Thyroid gland (tissue), 4 donors: Measurements from ENCODE around the gene SIX3. TPM values are rescaled to one million over a fixed set of nuclear protein-coding genes. Genes with fewer than 3 reads are reported as not detected.

Experiments
- DNase-seq, 2 donors: peaks; one replicate each; pipeline ENCODE4 v3.0.0-alpha.2; 2019
- H3K27ac ChIP-seq, 3 donors: fragments of 200-600 bp; sonication (generic); 1 replicate in 2 of 3; 2 replicates in 1 of 3; pipeline ENCODE4 v1.5.1; 2016 to 2019; ENCODE audit warnings: mild to moderate bottlenecking in 1 of 3, moderate library complexity in 1 of 3
- H3K27me3 ChIP-seq: fragments of 200-600 bp; sonication (generic); one replicate; pipeline ENCODE4 v1.5.1; 2019
- H3K36me3 ChIP-seq, 2 donors: fragments of 200-600 bp; sonication (generic); one replicate each; pipeline ENCODE4 v1.5.1; 2016 to 2019
- H3K4me1 ChIP-seq, 2 donors: fragments of 200-600 bp; sonication (generic); one replicate each; pipeline ENCODE4 v1.5.1; 2017 to 2019
- H3K4me3 ChIP-seq, 3 donors: fragments of 200-600 bp; sonication (generic); replicated peaks in 1 of 3; 1 replicate in 2 of 3; 2 replicates in 1 of 3; pipeline ENCODE4 v1.5.1; 2016; ENCODE audit warnings: mild to moderate bottlenecking in 1 of 3
- H3K9me3 ChIP-seq: fragments of 200-600 bp; sonication (generic); one replicate; pipeline ENCODE4 v1.5.1; 2017
- POLR2A ChIP-seq, 2 donors: fragments of 450-650 bp; IDR thresholded peaks; one replicate each; pipeline ENCODE4 v1.6.1; 2017; ENCODE audit warnings: antibody characterized with exemption in 2 of 2, mild to moderate bottlenecking in 2 of 2, moderate library complexity in 1 of 2
- WGBS, 2 donors: methylation state at CpG; one replicate each; pipeline ENCODE4 v1.1.5; 2017; 5-methylcytosine and 5-hydroxymethylcytosine counted together
- intact Hi-C: fragments of 100-400 bp; cut with DNase I; formaldehyde crosslinking; loops from one replicate; pipeline ENCODE4 v1.15.1; 2023
- total RNA-seq, 4 donors: library from RNA; depleted of rRNA; stranded (reverse); fragments of >200 nt; gene quantifications; one replicate each; pipeline ENCODE4 v1.2.3, GENCODE V29; 2016
- TF ChIP-seq, protein P1 (sequence below), 6 experiments: fragments of 200-600 bp in 3 of 6; fragments of 450-650 bp in 3 of 6; sonication (generic) in 3 of 6; IDR thresholded peaks; one replicate each; pipeline ENCODE4 v1.5.1; 2016 to 2019; ENCODE audit warnings: antibody characterized with exemption in 6 of 6, mild to moderate bottlenecking in 2 of 6, inconsistent platforms in 1 of 6, moderate library complexity in 1 of 6

SIX3 gene
- total RNA-seq, 4 donors from 2014 or later, result not detected

DNA sequence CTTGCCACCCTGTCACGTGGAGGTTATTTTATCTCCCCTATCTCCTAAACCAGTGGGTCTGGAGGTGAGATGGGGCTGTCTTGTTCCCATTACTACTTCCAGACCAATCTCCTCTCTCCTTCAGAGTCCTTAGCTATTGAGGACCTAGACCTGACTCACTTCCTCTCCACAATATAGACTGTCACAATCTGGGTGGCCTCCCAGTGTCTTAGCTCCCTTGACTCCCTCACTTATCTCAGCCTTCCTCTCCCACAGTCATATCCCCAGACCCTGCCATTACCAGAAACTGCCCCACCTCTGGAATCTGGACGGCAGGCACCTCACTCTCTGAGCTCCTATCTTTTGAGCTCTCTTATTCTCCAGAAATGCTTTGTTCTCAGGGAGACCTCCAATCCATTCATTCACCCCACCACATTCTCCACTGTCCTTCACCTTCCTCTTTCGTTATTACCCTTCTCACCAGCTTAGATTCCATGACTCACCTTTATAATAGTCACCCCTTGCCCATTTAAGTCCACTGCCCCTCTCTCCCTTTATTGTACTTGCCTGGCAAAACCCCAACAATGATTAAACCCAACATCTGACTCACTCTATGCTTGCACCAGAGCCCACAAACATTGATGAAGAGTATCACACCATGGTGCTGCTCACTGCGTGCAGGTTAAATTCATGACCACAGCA is 23.3 kb upstream of the SIX3 start:
- intact Hi-C loops, result no loop called here
- Histone ChIP-seq H3K27me3 (peaks cover 8% of the 10 kb centered on the region), H3K4me1 (no peaks in the 10 kb centered on the region), H3K27ac (no peak overlapping the region), H3K36me3 (no peaks in the 10 kb centered on the region), H3K4me3 (no peak overlapping the region), H3K9me3 (no peaks in the 10 kb centered on the region)
- TF ChIP-seq, protein P1, sequence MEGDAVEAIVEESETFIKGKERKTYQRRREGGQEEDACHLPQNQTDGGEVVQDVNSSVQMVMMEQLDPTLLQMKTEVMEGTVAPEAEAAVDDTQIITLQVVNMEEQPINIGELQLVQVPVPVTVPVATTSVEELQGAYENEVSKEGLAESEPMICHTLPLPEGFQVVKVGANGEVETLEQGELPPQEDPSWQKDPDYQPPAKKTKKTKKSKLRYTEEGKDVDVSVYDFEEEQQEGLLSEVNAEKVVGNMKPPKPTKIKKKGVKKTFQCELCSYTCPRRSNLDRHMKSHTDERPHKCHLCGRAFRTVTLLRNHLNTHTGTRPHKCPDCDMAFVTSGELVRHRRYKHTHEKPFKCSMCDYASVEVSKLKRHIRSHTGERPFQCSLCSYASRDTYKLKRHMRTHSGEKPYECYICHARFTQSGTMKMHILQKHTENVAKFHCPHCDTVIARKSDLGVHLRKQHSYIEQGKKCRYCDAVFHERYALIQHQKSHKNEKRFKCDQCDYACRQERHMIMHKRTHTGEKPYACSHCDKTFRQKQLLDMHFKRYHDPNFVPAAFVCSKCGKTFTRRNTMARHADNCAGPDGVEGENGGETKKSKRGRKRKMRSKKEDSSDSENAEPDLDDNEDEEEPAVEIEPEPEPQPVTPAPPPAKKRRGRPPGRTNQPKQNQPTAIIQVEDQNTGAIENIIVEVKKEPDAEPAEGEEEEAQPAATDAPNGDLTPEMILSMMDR (IDR thresholded peaks at IDR 0.05), result no peak
- no peak for TF ChIP-seq POLR2A (IDR thresholded peaks at IDR 0.05)
- WGBS, 2 donors, result 68 to 75% methylated on average over 4 of the region's 4 CpGs
- no peak for DNase-seq

GRCh38 chr2:44920751-44921150 is 20.8 kb upstream of the SIX3 start:
- intact Hi-C loops, result no loop called here
- Histone ChIP-seq H3K36me3 (no peaks in the 10 kb centered on the region), H3K4me1 (no peaks in the 10 kb centered on the region), H3K9me3 (no peaks in the 10 kb centered on the region), H3K4me3 (no peak overlapping the region), H3K27me3 (peaks cover 9% of the 10 kb centered on the region), H3K27ac (no peak overlapping the region)
- DNase-seq, result no peak
- WGBS, 2 donors, result 52 to 56% methylated on average over 2 of the region's 2 CpGs
- TF ChIP-seq, protein P1 (IDR thresholded peaks at IDR 0.05), result no peak
- TF ChIP-seq POLR2A (IDR thresholded peaks at IDR 0.05), result no peak

DNA sequence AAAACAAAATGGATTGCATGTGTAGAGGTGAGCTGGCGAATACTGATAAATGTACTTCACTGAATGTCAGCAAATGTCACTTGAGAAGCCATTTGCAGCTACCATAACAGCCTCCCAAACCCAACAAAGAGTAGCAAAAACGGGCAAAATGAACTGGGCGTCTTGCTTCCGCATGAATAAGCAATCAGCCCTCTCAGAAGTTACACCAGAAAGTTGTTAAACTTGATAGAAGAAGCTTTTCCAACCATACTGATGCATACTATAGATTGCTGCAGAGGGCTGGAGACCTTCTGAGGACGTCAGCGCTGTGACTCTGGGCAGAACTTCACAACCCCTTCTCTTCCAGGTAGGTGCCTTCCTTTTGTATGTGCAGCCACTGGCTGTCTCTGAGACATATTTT is 18.7 kb upstream of the SIX3 start:
- Histone ChIP-seq H3K36me3 (no peaks in the 10 kb centered on the region), H3K27ac (no peak overlapping the region), H3K4me3 (no peak overlapping the region), H3K9me3 (no peaks in the 10 kb centered on the region), H3K4me1 (no peaks in the 10 kb centered on the region), H3K27me3 (peaks cover 27% of the 10 kb centered on the region)
- TF ChIP-seq POLR2A (IDR thresholded peaks at IDR 0.05), result no peak
- TF ChIP-seq, protein P1 (IDR thresholded peaks at IDR 0.05), result no peak
- intact Hi-C loops, result no loop called here
- DNase-seq, result no peak
- WGBS, 2 donors, result 64 to 66% methylated on average over 6 of the region's 6 CpGs

- peaks cover 46% of the 10 kb centered on the region for H3K27me3 ChIP-seq
Measured at GRCh38 chr2:44925561-44926136, 15.9 kb upstream of the SIX3 start.

GRCh38 chr2:44926957-44927356 is 14.5 kb upstream of the SIX3 start:
- H3K4me1 ChIP-seq, result peaks cover 10 to 25% of the 10 kb centered on the region in 2 donors
- no peak for TF ChIP-seq POLR2A (IDR thresholded peaks at IDR 0.05)
- TF ChIP-seq, protein P1 (IDR thresholded peaks at IDR 0.05), result no peak
- intact Hi-C loops, result no loop called here

More at GRCh38 chr2:44925561-44926136, 15.9 kb upstream of the SIX3 start:
- TF ChIP-seq POLR2A (IDR thresholded peaks at IDR 0.05), result no peak
- TF ChIP-seq, protein P1 (IDR thresholded peaks at IDR 0.05), result no peak
- Histone ChIP-seq H3K4me3 (no peak overlapping the region), H3K9me3 (no peaks in the 10 kb centered on the region), H3K4me1 (peaks cover 10 to 25% of the 10 kb centered on the region in 2 donors), H3K27ac (no peak overlapping the region), H3K36me3 (no peaks in the 10 kb centered on the region)
- intact Hi-C loops, result no loop called here
- WGBS, 2 donors, result 22 to 25% methylated on average over 4 of the region's 4 CpGs
- DNase-seq, result no peak

More at GRCh38 chr2:44926957-44927356, 14.5 kb upstream of the SIX3 start:
- no peak for DNase-seq
- H3K27me3 ChIP-seq, result peaks cover 44% of the 10 kb centered on the region
- no peaks in the 10 kb centered on the region for H3K36me3 ChIP-seq
- H3K27ac ChIP-seq, result no peak overlapping the region
- no peaks in the 10 kb centered on the region for H3K9me3 ChIP-seq
- WGBS, 2 donors, result 20 to 23% methylated on average over 9 of the region's 9 CpGs
- H3K4me3 ChIP-seq, result no peak overlapping the region
